GM12878 (cell line): ENCODE results near the gene PEX5. TPM values are rescaled to one million over a fixed set of nuclear protein-coding genes. Genes with fewer than 3 reads are reported as not detected.

ENCODE experiments used
- ATAC-seq: fragments of 200-7000 bp; cut with Tn5 transposase; 3 replicates; pipeline ENCODE4 v1.9.1; 2020; ENCODE audit warnings: mild to moderate bottlenecking, moderate library complexity
- BruUV-seq: library from RNA; stranded (reverse); fragments of 400-500 nt; replicated peaks from 2 replicates; lab custom pipeline; 2021; lab: Mats Ljungman, UMichigan
- CTCF ChIA-PET: fragments of 300-600 bp; sonication (Branson Sonifier 250); formaldehyde crosslinking; extraction: SDS; loops from one replicate; lab custom pipeline; 2021; ENCODE audit warnings: inconsistent platforms; lab: Yijun Ruan, JAX
- POLR2A ChIA-PET: fragments of 350-600 bp; formaldehyde crosslinking; extraction: SDS; loops from one replicate; lab custom pipeline; 2021; ENCODE audit warnings: inconsistent platforms; lab: Charles Lee
- RAD21 ChIA-PET: fragments of 300-600 bp; sonication (Branson Sonifier 250); formaldehyde crosslinking; loops from one replicate; lab custom pipeline; 2023; ENCODE audit warnings: antibody characterized with exemption; ENCODE audit not compliant: unreplicated experiment; lab: Charles Lee
- SMC1A ChIA-PET: fragments of 300-600 bp; sonication (Branson Sonifier 250); formaldehyde crosslinking; loops from one replicate; lab custom pipeline; 2023; ENCODE audit not compliant: unreplicated experiment, uncharacterized antibody; lab: Charles Lee
- DNase-seq: peaks from one replicate; pipeline ENCODE4 v3.0.0-alpha.2; 2011; ENCODE audit warnings: low read depth, low spot score
- FAIRE-seq: peaks from 3 replicates; lab custom pipeline; 2011; peaks lifted over from hg19 to GRCh38; lab: Jason Lieb, UNC
- H2AFZ ChIP-seq: 2 replicates; pipeline ENCODE4 v1.6.0; 2011; ENCODE audit warnings: low read depth, low read length, control low read depth; ENCODE audit not compliant: control insufficient read depth
- H3K27ac ChIP-seq: 2 replicates; pipeline ENCODE4 v1.5.1; 2011; ENCODE audit warnings: control low read depth; ENCODE audit not compliant: control insufficient read depth, insufficient read depth
- H3K27me3 ChIP-seq, 2 experiments: replicated peaks in 1 of 2; 2 replicates each; pipeline versions ENCODE4 v1.6.0 to v1.6.1; 2011; ENCODE audit warnings: low read length in 1 of 2; ENCODE audit not compliant: control insufficient read depth in 2 of 2, insufficient read depth in 2 of 2
- H3K36me3 ChIP-seq, 2 experiments: 2 replicates each; pipeline ENCODE4 v1.5.1; 2011; ENCODE audit warnings: low read length in 1 of 2; ENCODE audit not compliant: control insufficient read depth in 2 of 2, insufficient read depth in 2 of 2
- H3K4me1 ChIP-seq: 2 replicates; pipeline ENCODE4 v1.6.1; 2011; ENCODE audit warnings: mild to moderate bottlenecking, low read length, moderate library complexity, mixed read lengths; ENCODE audit not compliant: control insufficient read depth, insufficient read depth
- H3K4me2 ChIP-seq: 2 replicates; pipeline ENCODE4 v1.6.0; 2011; ENCODE audit warnings: control low read depth; ENCODE audit not compliant: control insufficient read depth, insufficient read depth
- H3K4me3 ChIP-seq: fragments of 200-600 bp; sonication (generic); 2 replicates; pipeline ENCODE4 v1.5.1; 2016
- H3K79me2 ChIP-seq: 2 replicates; pipeline ENCODE4 v1.6.0; 2011; ENCODE audit warnings: low read length; ENCODE audit not compliant: control insufficient read depth, insufficient read depth
- H3K9ac ChIP-seq: 2 replicates; pipeline ENCODE4 v1.8.0; 2011; ENCODE audit warnings: low read length, control low read depth, mixed read lengths; ENCODE audit not compliant: control insufficient read depth, insufficient read depth
- H3K9me3 ChIP-seq: replicated peaks from 3 replicates; pipeline ENCODE4 v1.5.1; 2011; ENCODE audit warnings: mild to moderate bottlenecking, low read length; ENCODE audit not compliant: control insufficient read depth, insufficient read depth
- H4K20me1 ChIP-seq: 2 replicates; pipeline ENCODE4 v1.6.0; 2011; ENCODE audit not compliant: control insufficient read depth, insufficient read depth
- BCL11A ChIP-seq: IDR thresholded peaks from 2 replicates; pipeline ENCODE4 v1.6.1; 2011; ENCODE audit warnings: low read depth, low read length
- CHD4 ChIP-seq: fragments of 200-600 bp; sonication (generic); IDR thresholded peaks from 2 replicates; pipeline ENCODE4 v1.6.1; 2016; ENCODE audit warnings: mild to moderate bottlenecking
- IRF5 ChIP-seq: fragments of 450-650 bp; IDR thresholded peaks from 2 replicates; pipeline ENCODE4 v1.6.1; 2017; ENCODE audit warnings: borderline replicate concordance
- KLF5 ChIP-seq: fragments of 450-650 bp; IDR thresholded peaks from 2 replicates; pipeline ENCODE4 v1.6.1; 2014; ENCODE audit warnings: mild to moderate bottlenecking; ENCODE audit not compliant: partially characterized antibody
- MAX ChIP-seq: IDR thresholded peaks from 2 replicates; pipeline ENCODE4 v1.6.1; 2012; ENCODE audit warnings: low read depth, low read length, improper control_type of control experiment
- RELA ChIP-seq: fragments of 450-650 bp; IDR thresholded peaks from 2 replicates; pipeline ENCODE4 v1.8.0; 2014; ENCODE audit warnings: borderline replicate concordance; ENCODE audit not compliant: partially characterized antibody
- SMAD5 ChIP-seq: IDR thresholded peaks from 2 replicates; pipeline ENCODE4 v1.6.1; 2016; ENCODE audit warnings: antibody characterized with exemption, low read depth
- WRNIP1 ChIP-seq: IDR thresholded peaks from 2 replicates; pipeline ENCODE4 v1.6.1; 2011; ENCODE audit warnings: low read depth, low read length, improper control_type of control experiment, borderline replicate concordance
- WGBS: methylation state at CpG from one replicate; pipeline ENCODE4 v1.1.6; 2016; ENCODE audit warnings: low lambda C conversion rate; ENCODE audit not compliant: insufficient replicate concordance, insufficient coverage; ENCODE audit errors: missing lambda C conversion rate; 5-methylcytosine and 5-hydroxymethylcytosine counted together
- in situ Hi-C: fragments of 300-500 bp; cut with MboI; formaldehyde crosslinking; loops from 9 replicates; pipeline ENCODE4 v1.14.3; 2018; ENCODE audit warnings: mixed read lengths
- intact Hi-C: fragments of 100-400 bp; cut with micrococcal nuclease; formaldehyde crosslinking; loops from one replicate; pipeline ENCODE4 v1.14.2; 2022; ENCODE audit not compliant: unreplicated experiment
- polyA plus RNA-seq, 11 experiments: library from polyadenylated mRNA; depleted of rRNA in 4 of 11; unstranded in 6 of 11; stranded (reverse) in 5 of 11; fragments of >200 nt; fragmentation: Nextera tagmentation in 4 of 11; fragmentation: Illumina TruSeq in 1 of 11; extraction: Ambion mirVana in 4 of 11; extraction: Trizol in 1 of 11; gene quantifications; 1 replicate in 1 of 11; 2 replicates in 10 of 11; pipeline versions ENCODE4 v1.2.1 to v1.2.3, GENCODE V29; 2011 to 2016; ENCODE audit warnings: inconsistent platforms in 2 of 11, missing spikeins in 2 of 11, low read depth in 1 of 11
- total RNA-seq, 4 experiments: library from RNA; depleted of rRNA in 3 of 4; stranded (reverse); fragments of >200 nt in 3 of 4; fragmentation: Illumina TruSeq in 1 of 4; extraction: Trizol in 1 of 4; gene quantifications; 2 replicates each; pipeline versions ENCODE4 v1.2.1 to v1.2.3, GENCODE V29; 2013 to 2021
- TF ChIP-seq, protein P1 (sequence below): IDR thresholded peaks from 2 replicates; pipeline ENCODE4 v1.6.1; 2012; ENCODE audit warnings: mild to moderate bottlenecking, low read depth, low read length
- TF ChIP-seq, protein P2 (sequence below): fragments of 450-650 bp; IDR thresholded peaks from 2 replicates; pipeline ENCODE4 v1.6.1; 2016; ENCODE audit warnings: mild to moderate bottlenecking, moderate library complexity, borderline replicate concordance

The PEX5 gene
- total and polyA plus RNA-seq, 10 of the 15 experiments (the other 5 are each of a cell fraction or from before 2014, with no cell fraction given) = 1.3 to 31.9 (median 13.1) TPM

DNA sequence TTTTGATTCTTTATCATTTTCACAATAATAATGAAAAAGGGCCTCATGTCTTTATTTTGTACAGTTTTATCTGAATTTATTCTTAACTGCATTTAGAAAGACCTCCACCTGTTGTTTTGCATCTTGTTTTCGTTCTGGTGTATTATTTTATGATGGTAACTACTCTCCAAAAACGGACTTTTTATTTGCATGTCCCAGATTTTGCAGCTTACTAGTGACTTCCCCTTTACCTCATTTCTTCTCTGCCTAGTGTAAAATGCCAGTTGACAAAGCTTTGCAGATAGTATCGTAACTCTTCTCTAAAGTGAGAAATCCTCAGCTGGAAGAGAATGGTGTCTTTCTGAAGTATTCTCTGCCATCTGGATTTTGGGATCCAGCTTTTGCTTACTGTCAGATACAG lies 17.2 kb downstream of the PEX5 start:
- Histone ChIP-seq H3K27me3 (no peaks in the 10 kb centered on the region), H4K20me1 (no peaks in the 10 kb centered on the region), H3K4me1 (no peaks in the 10 kb centered on the region), H3K9me3 (no peaks in the 10 kb centered on the region; the same call in 2 of the 3 replicates), H3K4me3 (no peak overlapping the region), H3K79me2 (no peaks in the 10 kb centered on the region), H3K27ac (no peak overlapping the region), H2AFZ (no peak overlapping the region), H3K4me2 (no peak overlapping the region), H3K36me3 (peaks cover 19 to 36% of the 10 kb centered on the region in 2 experiments), H3K9ac (no peak overlapping the region)
- WGBS = 2% methylated on average over 3 of the region's 3 CpGs
- ChIA-PET RAD21 (no interaction called here), POLR2A (no interaction called here), SMC1A (no interaction called here), CTCF (interaction anchor here (0.6 kb wide), 1 partner anchor 457 kb away, joined by 3 read pairs; no protein-coding TSS in a partner anchor)
- FAIRE-seq = no peak
- no peak for ATAC-seq
- no peak for DNase-seq
- intact Hi-C loops (no loop called here), in situ Hi-C loops (no loop called here)
- TF ChIP-seq, protein P1, sequence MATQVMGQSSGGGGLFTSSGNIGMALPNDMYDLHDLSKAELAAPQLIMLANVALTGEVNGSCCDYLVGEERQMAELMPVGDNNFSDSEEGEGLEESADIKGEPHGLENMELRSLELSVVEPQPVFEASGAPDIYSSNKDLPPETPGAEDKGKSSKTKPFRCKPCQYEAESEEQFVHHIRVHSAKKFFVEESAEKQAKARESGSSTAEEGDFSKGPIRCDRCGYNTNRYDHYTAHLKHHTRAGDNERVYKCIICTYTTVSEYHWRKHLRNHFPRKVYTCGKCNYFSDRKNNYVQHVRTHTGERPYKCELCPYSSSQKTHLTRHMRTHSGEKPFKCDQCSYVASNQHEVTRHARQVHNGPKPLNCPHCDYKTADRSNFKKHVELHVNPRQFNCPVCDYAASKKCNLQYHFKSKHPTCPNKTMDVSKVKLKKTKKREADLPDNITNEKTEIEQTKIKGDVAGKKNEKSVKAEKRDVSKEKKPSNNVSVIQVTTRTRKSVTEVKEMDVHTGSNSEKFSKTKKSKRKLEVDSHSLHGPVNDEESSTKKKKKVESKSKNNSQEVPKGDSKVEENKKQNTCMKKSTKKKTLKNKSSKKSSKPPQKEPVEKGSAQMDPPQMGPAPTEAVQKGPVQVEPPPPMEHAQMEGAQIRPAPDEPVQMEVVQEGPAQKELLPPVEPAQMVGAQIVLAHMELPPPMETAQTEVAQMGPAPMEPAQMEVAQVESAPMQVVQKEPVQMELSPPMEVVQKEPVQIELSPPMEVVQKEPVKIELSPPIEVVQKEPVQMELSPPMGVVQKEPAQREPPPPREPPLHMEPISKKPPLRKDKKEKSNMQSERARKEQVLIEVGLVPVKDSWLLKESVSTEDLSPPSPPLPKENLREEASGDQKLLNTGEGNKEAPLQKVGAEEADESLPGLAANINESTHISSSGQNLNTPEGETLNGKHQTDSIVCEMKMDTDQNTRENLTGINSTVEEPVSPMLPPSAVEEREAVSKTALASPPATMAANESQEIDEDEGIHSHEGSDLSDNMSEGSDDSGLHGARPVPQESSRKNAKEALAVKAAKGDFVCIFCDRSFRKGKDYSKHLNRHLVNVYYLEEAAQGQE = no peak
- no peak for TF ChIP-seq WRNIP1
- no peak for TF ChIP-seq BCL11A
- TF ChIP-seq KLF5 = no peak
- TF ChIP-seq SMAD5 = no peak
- no peak for TF ChIP-seq IRF5
- TF ChIP-seq MAX = no peak
- TF ChIP-seq CHD4 = no peak
- no peak for TF ChIP-seq RELA
- TF ChIP-seq, protein P2, sequence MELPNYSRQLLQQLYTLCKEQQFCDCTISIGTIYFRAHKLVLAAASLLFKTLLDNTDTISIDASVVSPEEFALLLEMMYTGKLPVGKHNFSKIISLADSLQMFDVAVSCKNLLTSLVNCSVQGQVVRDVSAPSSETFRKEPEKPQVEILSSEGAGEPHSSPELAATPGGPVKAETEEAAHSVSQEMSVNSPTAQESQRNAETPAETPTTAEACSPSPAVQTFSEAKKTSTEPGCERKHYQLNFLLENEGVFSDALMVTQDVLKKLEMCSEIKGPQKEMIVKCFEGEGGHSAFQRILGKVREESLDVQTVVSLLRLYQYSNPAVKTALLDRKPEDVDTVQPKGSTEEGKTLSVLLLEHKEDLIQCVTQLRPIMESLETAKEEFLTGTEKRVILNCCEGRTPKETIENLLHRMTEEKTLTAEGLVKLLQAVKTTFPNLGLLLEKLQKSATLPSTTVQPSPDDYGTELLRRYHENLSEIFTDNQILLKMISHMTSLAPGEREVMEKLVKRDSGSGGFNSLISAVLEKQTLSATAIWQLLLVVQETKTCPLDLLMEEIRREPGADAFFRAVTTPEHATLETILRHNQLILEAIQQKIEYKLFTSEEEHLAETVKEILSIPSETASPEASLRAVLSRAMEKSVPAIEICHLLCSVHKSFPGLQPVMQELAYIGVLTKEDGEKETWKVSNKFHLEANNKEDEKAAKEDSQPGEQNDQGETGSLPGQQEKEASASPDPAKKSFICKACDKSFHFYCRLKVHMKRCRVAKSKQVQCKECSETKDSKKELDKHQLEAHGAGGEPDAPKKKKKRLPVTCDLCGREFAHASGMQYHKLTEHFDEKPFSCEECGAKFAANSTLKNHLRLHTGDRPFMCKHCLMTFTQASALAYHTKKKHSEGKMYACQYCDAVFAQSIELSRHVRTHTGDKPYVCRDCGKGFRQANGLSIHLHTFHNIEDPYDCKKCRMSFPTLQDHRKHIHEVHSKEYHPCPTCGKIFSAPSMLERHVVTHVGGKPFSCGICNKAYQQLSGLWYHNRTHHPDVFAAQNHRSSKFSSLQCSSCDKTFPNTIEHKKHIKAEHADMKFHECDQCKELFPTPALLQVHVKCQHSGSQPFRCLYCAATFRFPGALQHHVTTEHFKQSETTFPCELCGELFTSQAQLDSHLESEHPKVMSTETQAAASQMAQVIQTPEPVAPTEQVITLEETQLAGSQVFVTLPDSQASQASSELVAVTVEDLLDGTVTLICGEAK = no peak
- BruUV-seq = no TSS peak
